ENCODE results near the gene CCDC81.
"Not testable (repeated sequence)": the region's sequence is repeated elsewhere in the genome, so short reads cannot be mapped to it uniquely, and the experiment has no call there.

Gene CCDC81

DNA sequence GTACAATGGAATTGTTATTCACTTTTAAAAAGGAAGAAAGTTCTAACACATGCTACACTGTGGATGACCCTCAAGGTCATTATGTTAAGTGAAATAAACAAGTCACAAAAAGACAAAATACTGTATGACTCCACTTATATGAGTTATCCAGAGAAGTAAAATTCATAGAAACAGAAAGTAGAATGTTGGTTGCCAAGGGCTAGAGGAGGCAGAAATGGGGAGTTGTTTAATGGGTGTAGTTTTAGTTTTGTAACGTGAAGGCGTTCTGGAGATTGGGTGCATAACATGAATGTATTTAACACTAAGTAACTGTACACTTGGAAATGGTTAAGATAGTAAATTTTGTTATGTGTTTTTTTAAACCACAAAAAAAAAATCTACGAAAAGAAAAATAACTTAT lies 43.8 kb downstream of the CCDC81 start:
- TF ChIP-seq, protein P1, sequence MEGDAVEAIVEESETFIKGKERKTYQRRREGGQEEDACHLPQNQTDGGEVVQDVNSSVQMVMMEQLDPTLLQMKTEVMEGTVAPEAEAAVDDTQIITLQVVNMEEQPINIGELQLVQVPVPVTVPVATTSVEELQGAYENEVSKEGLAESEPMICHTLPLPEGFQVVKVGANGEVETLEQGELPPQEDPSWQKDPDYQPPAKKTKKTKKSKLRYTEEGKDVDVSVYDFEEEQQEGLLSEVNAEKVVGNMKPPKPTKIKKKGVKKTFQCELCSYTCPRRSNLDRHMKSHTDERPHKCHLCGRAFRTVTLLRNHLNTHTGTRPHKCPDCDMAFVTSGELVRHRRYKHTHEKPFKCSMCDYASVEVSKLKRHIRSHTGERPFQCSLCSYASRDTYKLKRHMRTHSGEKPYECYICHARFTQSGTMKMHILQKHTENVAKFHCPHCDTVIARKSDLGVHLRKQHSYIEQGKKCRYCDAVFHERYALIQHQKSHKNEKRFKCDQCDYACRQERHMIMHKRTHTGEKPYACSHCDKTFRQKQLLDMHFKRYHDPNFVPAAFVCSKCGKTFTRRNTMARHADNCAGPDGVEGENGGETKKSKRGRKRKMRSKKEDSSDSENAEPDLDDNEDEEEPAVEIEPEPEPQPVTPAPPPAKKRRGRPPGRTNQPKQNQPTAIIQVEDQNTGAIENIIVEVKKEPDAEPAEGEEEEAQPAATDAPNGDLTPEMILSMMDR (IDR thresholded peaks at IDR 0.05; ENCODE audit: borderline replicate concordance, insufficient read depth, low read depth, low read length): no peak
- no peak overlapping the region for H3K4me3 ChIP-seq (ENCODE audit: low read depth, low read length)

DNA sequence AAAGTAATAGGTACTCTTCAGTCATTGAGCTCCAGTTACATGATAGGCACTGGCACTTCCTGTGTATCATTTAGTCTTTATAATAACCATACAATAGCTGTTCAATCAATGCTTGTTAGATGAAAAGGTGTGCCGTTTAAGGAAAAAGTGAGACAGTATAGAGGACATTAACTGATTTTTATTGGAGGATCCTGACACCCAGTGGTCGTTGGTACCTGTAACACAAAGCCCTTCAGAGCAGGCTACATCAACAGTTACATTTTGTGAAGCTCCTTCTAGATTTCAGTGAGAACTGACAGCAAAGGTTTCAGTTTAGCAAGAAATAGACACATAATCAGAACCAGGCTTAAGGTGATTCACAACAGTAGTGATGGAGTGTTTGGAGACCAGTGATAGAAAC lies 44.2 kb downstream of the CCDC81 start:
- no peak overlapping the region for H3K4me3 ChIP-seq (ENCODE audit: low read depth, low read length)
- TF ChIP-seq, protein P1 (IDR thresholded peaks at IDR 0.05; ENCODE audit: borderline replicate concordance, insufficient read depth, low read depth, low read length): peak; percentile 5; the same call in 1 of the 2 replicates

DNA sequence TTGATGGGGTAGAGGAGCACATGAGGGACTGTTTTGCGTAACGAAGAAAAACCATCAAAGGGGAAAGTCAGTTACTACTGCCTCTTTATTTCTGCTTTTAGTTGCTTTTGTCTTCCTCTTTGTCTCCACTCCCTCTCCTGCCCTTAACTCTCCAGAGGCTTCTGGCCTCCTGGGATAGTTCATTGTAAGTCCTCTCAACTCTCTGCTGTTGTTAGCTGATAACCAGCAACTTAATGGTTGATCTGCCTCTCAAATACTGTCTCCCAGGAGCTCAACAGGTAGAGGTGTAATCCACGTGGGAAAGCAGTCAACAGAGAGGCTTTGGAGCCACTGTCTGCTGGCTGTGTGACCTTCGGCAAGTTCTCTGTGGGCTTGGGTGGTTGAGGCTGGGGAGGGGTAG lies 47.3 kb downstream of the CCDC81 start:
- TF ChIP-seq, protein P1 (IDR thresholded peaks at IDR 0.05; ENCODE audit: borderline replicate concordance, insufficient read depth, low read depth, low read length): no peak
- no peak overlapping the region for H3K4me3 ChIP-seq (ENCODE audit: low read depth, low read length)

DNA sequence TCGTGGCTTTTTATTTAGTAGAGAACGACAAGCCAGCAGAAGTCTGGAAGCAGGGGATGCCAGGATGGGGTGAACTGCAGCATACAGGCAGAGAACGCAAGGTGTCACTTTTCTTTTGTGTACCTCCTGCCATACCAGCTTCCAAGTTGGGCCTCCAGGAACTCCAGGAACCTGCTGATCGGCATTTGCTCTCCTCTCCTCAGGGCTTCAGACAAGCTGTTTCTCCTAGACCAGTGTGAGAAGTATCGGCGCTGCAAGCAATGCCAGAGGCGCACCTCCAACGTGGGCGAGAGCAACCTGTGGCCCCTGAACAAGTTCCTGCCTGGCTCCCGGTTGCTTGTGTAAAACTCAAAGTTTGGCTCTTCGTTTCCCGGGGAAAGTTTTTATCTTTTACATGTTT lies 47.7 kb downstream of the CCDC81 start:
- TF ChIP-seq, protein P1 (IDR thresholded peaks at IDR 0.05; ENCODE audit: borderline replicate concordance, insufficient read depth, low read depth, low read length): no peak

DNA sequence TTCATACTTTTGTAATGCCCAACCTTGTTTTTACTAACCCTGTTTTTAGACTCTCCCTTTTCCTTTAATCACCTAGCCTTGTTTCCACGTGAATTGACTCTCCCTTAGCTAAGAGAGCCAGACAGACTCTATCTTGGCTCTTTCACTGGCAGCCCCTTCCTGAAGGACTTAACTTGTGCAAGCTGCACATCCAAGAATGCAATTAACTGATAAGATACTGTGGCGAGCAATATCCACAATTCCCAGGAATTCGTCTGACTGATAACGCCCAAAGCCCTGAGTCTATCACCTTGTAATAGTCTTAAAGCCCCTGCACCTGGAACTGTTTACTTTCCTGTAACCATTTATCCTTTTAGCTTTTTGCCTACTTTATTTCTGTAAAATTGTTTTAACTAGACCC lies 48.8 kb downstream of the CCDC81 start:
- not testable (repeated sequence) for H3K4me3 ChIP-seq (ENCODE audit: low read depth, low read length)

More for the DNA sequence above, 47.7 kb downstream of the CCDC81 start:
- H3K4me3 ChIP-seq (ENCODE audit: low read depth, low read length): no peak overlapping the region

DNA sequence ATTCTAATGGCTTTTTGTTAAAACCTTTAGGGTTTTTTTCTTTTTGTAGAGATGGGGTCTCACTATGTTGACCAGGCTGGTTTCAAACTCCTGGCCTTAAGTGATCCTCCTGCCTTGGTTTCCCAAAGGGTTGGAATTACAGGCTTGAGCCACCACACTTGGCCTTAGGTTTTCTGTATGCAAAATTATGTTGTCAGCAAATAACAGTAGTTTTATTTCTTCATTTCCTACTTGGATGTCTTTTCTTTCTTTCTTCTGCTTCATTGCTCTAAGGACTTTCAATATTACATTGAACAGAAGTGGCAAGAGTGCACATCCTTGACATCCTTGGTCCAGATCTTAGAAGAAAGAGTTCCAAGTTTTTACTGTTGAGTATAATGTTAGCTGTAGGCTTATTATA lies 52.8 kb downstream of the CCDC81 start:
- TF ChIP-seq, protein P1 (IDR thresholded peaks at IDR 0.05; ENCODE audit: borderline replicate concordance, insufficient read depth, low read depth, low read length): no peak
- H3K4me3 ChIP-seq (ENCODE audit: low read depth, low read length): no peak overlapping the region

DNA sequence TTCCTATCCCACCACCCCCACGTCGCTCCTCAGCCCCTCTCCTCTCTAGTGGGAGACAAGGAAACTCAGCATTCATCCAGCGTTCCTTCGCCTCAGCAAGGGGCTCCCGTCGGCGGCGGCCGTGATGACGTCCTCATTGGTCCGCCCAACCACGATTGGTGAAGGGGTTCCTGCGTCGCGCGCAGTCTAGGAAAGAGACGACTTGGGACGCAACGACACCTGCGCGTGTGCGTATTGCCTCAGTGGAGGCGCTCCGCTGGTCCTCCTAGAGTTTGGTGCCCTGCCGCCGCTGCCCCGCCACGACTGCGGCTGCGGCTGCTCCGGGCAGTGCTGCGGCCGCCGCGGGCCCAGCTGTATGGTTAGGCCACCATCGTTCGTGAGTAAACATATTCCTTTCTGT lies 56.6 kb downstream of the CCDC81 start:
- TF ChIP-seq, protein P1 (IDR thresholded peaks at IDR 0.05; ENCODE audit: borderline replicate concordance, insufficient read depth, low read depth, low read length): no peak
- no peak overlapping the region for H3K4me3 ChIP-seq (ENCODE audit: low read depth, low read length)

DNA sequence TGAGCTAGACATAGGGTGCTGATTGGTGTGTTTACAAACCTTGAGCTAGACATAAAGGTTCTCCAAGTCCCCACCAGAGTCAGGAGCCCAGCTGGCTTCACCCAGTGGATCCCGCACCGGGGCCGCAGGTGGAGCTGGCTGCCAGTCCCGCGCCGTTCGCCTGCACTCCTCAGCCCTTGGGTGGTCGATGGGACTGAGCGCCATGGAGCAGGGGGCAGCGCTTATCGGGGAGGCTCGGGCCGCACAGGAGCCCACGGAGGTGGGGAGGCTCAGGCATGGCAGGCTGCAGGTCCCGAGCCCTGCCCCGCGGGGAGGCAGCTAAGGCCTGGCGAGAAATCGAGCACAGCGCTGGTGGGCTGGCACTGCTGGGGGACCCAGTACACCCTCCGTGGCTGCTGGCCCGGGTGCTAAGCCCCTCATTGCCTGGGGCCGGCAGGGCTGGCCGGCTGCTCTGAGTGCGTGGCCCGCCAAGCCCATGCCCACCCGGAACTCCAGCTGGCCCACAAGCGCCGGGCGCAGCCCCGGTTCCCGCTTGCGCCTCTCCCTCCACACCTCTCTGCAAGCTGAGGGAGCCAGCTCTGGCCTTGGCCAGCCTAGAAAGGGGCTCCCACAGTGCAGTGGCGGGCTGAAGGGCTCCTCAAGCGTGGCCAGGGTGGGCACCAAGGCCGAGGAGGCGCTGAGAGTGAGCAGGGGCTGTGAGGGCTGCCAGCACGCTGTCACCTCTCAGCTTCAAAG lies 58.8 kb downstream of the CCDC81 start:
- H3K4me3 ChIP-seq (ENCODE audit: low read depth, low read length): not testable (repeated sequence)

All from GM12875 (cell line).